H1 (cell line): Measurements from ENCODE around the gene MANBA. TPM values are rescaled to one million over a fixed set of nuclear protein-coding genes. Genes with fewer than 3 reads are reported as not detected.

ENCODE experiments used
- CTCF ChIA-PET: fragments of 300-600 bp; sonication (Branson Sonifier 250); formaldehyde crosslinking; loops from one replicate; lab custom pipeline; 2021; ENCODE audit not compliant: partially characterized antibody; lab: Charles Lee
- POLR2A ChIA-PET: fragments of 300-600 bp; sonication (Branson Sonifier 250); formaldehyde crosslinking; loops from one replicate; lab custom pipeline; 2021; ENCODE audit warnings: inconsistent platforms; ENCODE audit not compliant: partially characterized antibody; lab: Charles Lee
- DNase-seq, 2 experiments: peaks; one replicate each; pipeline versions ENCODE4 v3.0.0 to v3.0.0-alpha.2; 2010 to 2022; ENCODE audit warnings: low spot score in 2 of 2, low read depth in 1 of 2, mixed read lengths in 1 of 2
- FAIRE-seq: peaks from 2 replicates; lab custom pipeline; 2011; peaks lifted over from hg19 to GRCh38; lab: Jason Lieb, UNC
- H2AFZ ChIP-seq: 2 replicates; pipeline ENCODE4 v1.8.1; 2012; ENCODE audit warnings: low read length, inconsistent platforms
- H2AK5ac ChIP-seq: 2 replicates; pipeline ENCODE4 v1.6.1; 2013; ENCODE audit warnings: low read depth, low read length
- H2BK120ac ChIP-seq: replicated peaks from 2 replicates; pipeline ENCODE3; 2013; ENCODE audit warnings: low read depth, low read length, inconsistent platforms
- H2BK12ac ChIP-seq: 2 replicates; pipeline ENCODE4 v1.6.1; 2013; ENCODE audit warnings: low read depth, low read length
- H2BK15ac ChIP-seq: 2 replicates; pipeline ENCODE4 v1.6.1; 2013; ENCODE audit warnings: low read length
- H2BK20ac ChIP-seq: 2 replicates; pipeline ENCODE4 v1.6.1; 2013; ENCODE audit warnings: low read length
- H2BK5ac ChIP-seq: 2 replicates; pipeline ENCODE4 v1.6.1; 2013; ENCODE audit warnings: low read depth, low read length
- H3K14ac ChIP-seq: 2 replicates; pipeline ENCODE4 v1.6.1; 2013; ENCODE audit warnings: inconsistent platforms; ENCODE audit not compliant: insufficient read length
- H3K18ac ChIP-seq: 2 replicates; pipeline ENCODE4 v1.6.1; 2013; ENCODE audit warnings: low read length; ENCODE audit errors: extremely low read depth
- H3K23ac ChIP-seq: 2 replicates; pipeline ENCODE4 v1.6.1; 2013; ENCODE audit warnings: inconsistent platforms; ENCODE audit not compliant: insufficient read length
- H3K23me2 ChIP-seq: 2 replicates; pipeline ENCODE4 v1.6.1; 2013; ENCODE audit warnings: low read depth, low read length
- H3K27ac ChIP-seq: 2 replicates; pipeline ENCODE4 v1.6.1; 2011; ENCODE audit warnings: low read depth, low read length, inconsistent platforms
- H3K27me3 ChIP-seq, 4 experiments: replicated peaks in 1 of 4; 1 replicate in 1 of 4; 2 replicates in 3 of 4; pipeline versions ENCODE4 v1.6.1 to v1.8.1; 2011 to 2013; ENCODE audit warnings: low read length in 3 of 4, mild to moderate bottlenecking in 3 of 4, inconsistent platforms in 2 of 4, mixed read lengths in 2 of 4, moderate library complexity in 1 of 4; ENCODE audit not compliant: control insufficient read depth in 3 of 4, insufficient read depth in 3 of 4; ENCODE audit errors: extremely low read depth in 1 of 4
- H3K36me3 ChIP-seq, 4 experiments: 2 replicates each; pipeline versions ENCODE4 v1.6.1 to v1.8.1; 2011 to 2013; ENCODE audit warnings: mild to moderate bottlenecking in 4 of 4, low read length in 3 of 4, moderate library complexity in 2 of 4, control low read depth in 1 of 4, inconsistent platforms in 1 of 4; ENCODE audit not compliant: insufficient read depth in 4 of 4, control insufficient read depth in 2 of 4
- H3K4ac ChIP-seq: replicated peaks from 2 replicates; pipeline ENCODE3; 2013; ENCODE audit warnings: low read length, low read depth, mixed read lengths, inconsistent platforms; ENCODE audit not compliant: insufficient read length
- H3K4me1 ChIP-seq, 4 experiments: replicated peaks in 1 of 4; 1 replicate in 1 of 4; 2 replicates in 3 of 4; pipeline versions ENCODE4 v1.6.1 to v1.8.1; 2011 to 2013; ENCODE audit warnings: low read length in 3 of 4, inconsistent platforms in 2 of 4, mixed read lengths in 1 of 4; ENCODE audit not compliant: insufficient read depth in 4 of 4, control insufficient read depth in 3 of 4
- H3K4me2 ChIP-seq, 2 experiments: 2 replicates each; pipeline versions ENCODE4 v1.6.1 to v1.8.1; 2011 to 2013; ENCODE audit warnings: low read depth in 2 of 2, low read length in 2 of 2, control low read depth in 1 of 2, inconsistent platforms in 1 of 2, mild to moderate bottlenecking in 1 of 2; ENCODE audit not compliant: insufficient read depth in 1 of 2
- H3K4me3 ChIP-seq, 4 experiments: fragments of 200-600, 300-600 bp in 1 of 4; sonication (generic), shearing (Covaris generic), sonication (Bioruptor Twin) in 1 of 4; 2 replicates each; pipeline versions ENCODE4 v1.5.1 to v1.8.1; 2011 to 2016; ENCODE audit warnings: low read length in 4 of 4, low read depth in 3 of 4, control low read depth in 2 of 4, inconsistent platforms in 2 of 4, mild to moderate bottlenecking in 2 of 4, mixed read lengths in 1 of 4, moderate library complexity in 1 of 4; ENCODE audit not compliant: insufficient read depth in 2 of 4; ENCODE audit errors: extremely low read depth in 1 of 4
- H3K56ac ChIP-seq: replicated peaks from 2 replicates; pipeline ENCODE3; 2013; ENCODE audit warnings: low read depth, mild to moderate bottlenecking, mixed read lengths, low read length, inconsistent platforms; ENCODE audit not compliant: insufficient read length
- H3K79me1 ChIP-seq: 2 replicates; pipeline ENCODE4 v1.6.1; 2013; ENCODE audit warnings: low read depth, low read length, control low read depth
- H3K79me2 ChIP-seq, 2 experiments: 2 replicates each; pipeline versions ENCODE4 v1.6.1 to v1.8.1; 2012 to 2013; ENCODE audit warnings: low read length in 2 of 2, mild to moderate bottlenecking in 2 of 2, inconsistent platforms in 1 of 2; ENCODE audit not compliant: insufficient read depth in 2 of 2, control insufficient read depth in 1 of 2
- H3K9ac ChIP-seq, 4 experiments: replicated peaks in 1 of 4; 1 replicate in 1 of 4; 2 replicates in 3 of 4; pipeline versions ENCODE4 v1.6.1 to v1.8.1; 2011 to 2013; ENCODE audit warnings: low read depth in 3 of 4, low read length in 3 of 4, control low read depth in 2 of 4, mild to moderate bottlenecking in 2 of 4, moderate library complexity in 2 of 4, inconsistent platforms in 1 of 4; ENCODE audit errors: extremely low read depth in 1 of 4
- H3K9me3 ChIP-seq, 2 experiments: 2 replicates each; pipeline versions ENCODE4 v1.6.1 to v1.8.1; 2012 to 2013; ENCODE audit warnings: mild to moderate bottlenecking in 2 of 2, moderate library complexity in 2 of 2, control low read depth in 1 of 2, inconsistent platforms in 1 of 2, low read depth in 1 of 2, low read length in 1 of 2, mixed read lengths in 1 of 2; ENCODE audit not compliant: insufficient read depth in 2 of 2
- H4K20me1 ChIP-seq, 2 experiments: replicated peaks in 1 of 2; 2 replicates each; pipeline versions ENCODE3 to v1.8.1; 2011 to 2013; ENCODE audit warnings: inconsistent platforms in 2 of 2, low read length in 2 of 2, mild to moderate bottlenecking in 1 of 2; ENCODE audit not compliant: insufficient read depth in 2 of 2, control insufficient read depth in 1 of 2
- H4K5ac ChIP-seq: 2 replicates; pipeline ENCODE4 v1.6.1; 2013; ENCODE audit warnings: low read length, low read depth, mixed read lengths, inconsistent platforms; ENCODE audit not compliant: insufficient read length
- H4K8ac ChIP-seq: 2 replicates; pipeline ENCODE4 v1.8.0; 2013; ENCODE audit warnings: mild to moderate bottlenecking, moderate library complexity, low read length, inconsistent platforms; ENCODE audit not compliant: insufficient read depth; ENCODE audit errors: extremely low read depth
- H4K91ac ChIP-seq: replicated peaks from 2 replicates; pipeline ENCODE3; 2013; ENCODE audit warnings: low read length, mixed read lengths, inconsistent platforms; ENCODE audit not compliant: insufficient read length
- POLR2AphosphoS5 ChIP-seq: IDR thresholded peaks from 2 replicates; pipeline ENCODE4 v1.6.1; 2011; ENCODE audit warnings: low read depth, low read length
- SAP30 ChIP-seq: fragments of 300-600 bp; sonication (generic); IDR thresholded peaks from 2 replicates; pipeline ENCODE4 v1.7.1; 2012; ENCODE audit warnings: low read length, moderate library complexity, mild to moderate bottlenecking, inconsistent platforms; ENCODE audit not compliant: insufficient read depth, insufficient replicate concordance
- SRF ChIP-seq: IDR thresholded peaks from 2 replicates; pipeline ENCODE4 v1.6.1; 2011; ENCODE audit warnings: mild to moderate bottlenecking, low read depth, low read length, moderate library complexity
- WGBS, 2 experiments: shearing (Covaris generic) in 1 of 2; methylation state at CpG; one replicate each; pipeline versions ENCODE4 v1.1.6 to v1.1.7; 2013 to 2015; ENCODE audit warnings: low lambda C conversion rate in 2 of 2, mixed read lengths in 2 of 2, inconsistent platforms in 1 of 2, low coverage in 1 of 2, missing lambda C conversion rate in 1 of 2; ENCODE audit not compliant: insufficient replicate concordance in 2 of 2, insufficient coverage in 1 of 2, insufficient read length in 1 of 2; ENCODE audit errors: extremely low coverage in 1 of 2, missing lambda C conversion rate in 1 of 2; 5-methylcytosine and 5-hydroxymethylcytosine counted together
- polyA plus RNA-seq, 7 experiments: library from polyadenylated mRNA; depleted of rRNA in 3 of 7; stranded (reverse) in 5 of 7; unstranded in 2 of 7; fragments of >200 nt in 5 of 7; fragments of 200-250 nt in 2 of 7; gene quantifications; 1 replicate in 5 of 7; 2 replicates in 1 of 7; 4 replicates in 1 of 7; pipeline versions ENCODE4 v1.2.1 to v1.2.3, GENCODE V29; 2011 to 2013; ENCODE audit warnings: missing spikeins in 2 of 7, mixed read lengths in 2 of 7
- total RNA-seq: library from RNA; stranded (reverse); fragmentation: NEBNext Ultra II Directional; extraction: Animal tissue kit (Norgen Biotek cat#: 25700); gene quantifications from 2 replicates; pipeline ENCODE4 v1.2.1, GENCODE V29; 2021

The MANBA gene
- total and polyA plus RNA-seq, 2 of the 8 experiments (the other 6 are each of a cell fraction or from before 2014, with no cell fraction given): 22.9 to 27.8 TPM

DNA sequence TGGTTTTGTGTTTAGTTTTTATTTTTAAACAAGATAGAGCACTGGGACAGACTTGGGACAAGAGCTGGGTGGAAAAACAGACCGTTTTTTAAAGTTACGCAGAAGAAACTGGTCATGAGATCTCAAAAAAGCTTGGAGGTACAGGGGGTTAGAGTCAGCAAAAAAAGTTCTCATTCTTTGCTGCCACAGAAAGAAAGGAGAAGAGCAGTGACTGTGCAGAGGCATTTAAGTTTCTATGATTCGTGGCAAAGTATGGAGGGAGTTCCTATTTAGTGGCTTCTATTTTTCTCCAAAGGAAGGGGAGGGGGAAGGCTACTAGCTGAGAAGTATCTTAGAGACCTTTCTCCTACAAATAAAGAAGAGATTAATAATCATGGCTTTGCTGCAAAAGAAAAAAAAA lies 68.3 kb downstream of the MANBA start:
- Histone ChIP-seq H2AK5ac (no peak overlapping the region), H3K4me2 (no peak overlapping the region), H3K9ac (no peak overlapping the region), H3K18ac (no peak overlapping the region), H3K4ac (no peak overlapping the region), H2BK5ac (no peak overlapping the region), H4K20me1 (no peaks in the 10 kb centered on the region), H3K23me2 (no peaks in the 10 kb centered on the region; the same call in 1 of the 2 replicates), H3K36me3 (peaks cover 0 to 16% (median 2%) of the 10 kb centered on the region in 4 experiments; a peak in 4 of 8 replicates), H2BK20ac (no peak overlapping the region), H3K27ac (no peak overlapping the region), H3K14ac (no peak overlapping the region), H4K5ac (no peak overlapping the region), H3K4me1 (no peaks in the 10 kb centered on the region), H3K79me2 (no peaks in the 10 kb centered on the region), H3K23ac (no peak overlapping the region), H2AFZ (no peak overlapping the region), H4K91ac (no peak overlapping the region), H4K8ac (no peak overlapping the region), H3K27me3 (no peaks in the 10 kb centered on the region), H2BK120ac (no peak overlapping the region), H3K9me3 (no peaks in the 10 kb centered on the region), H2BK15ac (no peak overlapping the region), H3K56ac (no peak overlapping the region), H2BK12ac (no peak overlapping the region), H3K79me1 (no peaks in the 10 kb centered on the region), H3K4me3 (no peak overlapping the region)
- POLR2A ChIA-PET: interaction anchor here (0.6 kb wide), 1 partner anchor 763 kb away, joined by 3 read pairs; no protein-coding TSS in a partner anchor
- FAIRE-seq: no peak
- no peak for TF ChIP-seq SAP30
- no peak for TF ChIP-seq POLR2AphosphoS5
- TF ChIP-seq SRF: no peak
- WGBS, 2 experiments: 86% methylated on average over 3 of the region's 3 CpGs; no CpG with 5 or more reads in 1 of the 2 experiments
- no peak for DNase-seq
- CTCF ChIA-PET: interaction anchor here (0.6 to 1.6 kb wide), 2 partner anchors 23 to 30 kb away, joined by 3 to 4 read pairs; no protein-coding TSS in a partner anchor
